Measurements from ENCODE around the gene ZNF423.

Gene ZNF423

DNA sequence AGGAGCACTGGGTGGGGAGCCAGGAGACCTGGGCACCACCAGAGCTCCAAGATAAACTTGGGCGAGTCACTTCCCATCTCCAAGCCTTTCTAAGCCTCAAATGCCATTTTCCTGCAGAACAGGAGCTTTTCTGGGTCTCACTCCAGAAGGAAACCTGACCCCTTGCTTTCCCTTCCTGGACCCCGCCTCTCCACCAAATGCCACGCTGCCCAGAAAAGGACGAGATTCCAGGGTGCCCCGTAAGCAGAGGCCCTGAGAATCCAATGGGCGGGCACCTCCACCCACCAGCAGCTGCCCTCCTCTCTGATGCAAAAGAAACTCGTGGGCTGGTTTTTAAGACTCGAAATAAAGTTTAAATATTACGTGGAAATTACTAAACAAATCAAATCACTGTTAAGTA lies 31.3 kb downstream of the ZNF423 start:
- no peak for DNase-seq (ENCODE audit: low read depth in 2 of 2)

DNA sequence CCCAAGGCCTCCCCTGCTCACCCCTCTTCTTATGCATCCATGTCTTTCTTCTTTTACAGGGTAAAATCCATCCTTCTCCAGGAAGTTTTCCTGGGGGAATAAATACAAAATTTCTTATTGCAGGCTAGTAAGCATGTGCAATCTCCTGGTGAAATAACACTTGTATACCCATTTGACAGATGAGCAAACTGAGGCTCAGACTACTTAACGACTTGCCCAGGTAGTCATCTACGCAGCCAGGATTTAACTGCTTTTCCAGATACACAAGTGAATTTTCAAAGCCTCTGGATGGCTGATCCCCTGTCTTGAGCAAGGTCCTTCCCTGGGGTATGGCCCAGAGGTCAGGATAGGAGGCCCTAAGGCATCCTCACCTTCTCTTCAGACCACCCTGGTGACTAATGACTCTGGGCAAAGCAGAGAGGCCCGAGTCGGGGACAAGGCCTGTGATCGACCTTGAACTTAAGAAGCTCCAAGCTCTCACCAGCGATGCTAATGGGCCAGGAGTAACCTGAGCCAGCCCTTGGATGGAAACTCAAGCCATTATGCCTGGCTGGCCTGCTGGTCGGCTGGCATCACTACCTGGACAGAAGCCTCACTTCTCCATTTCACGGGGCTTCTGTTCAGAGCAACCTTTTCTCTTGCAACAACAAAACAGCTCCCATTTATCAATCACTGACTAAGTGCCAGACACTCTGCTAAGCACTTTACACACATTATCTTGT lies 33.1 kb downstream of the ZNF423 start:
- DNase-seq (ENCODE audit: low read depth in 2 of 2): no peak

DNA sequence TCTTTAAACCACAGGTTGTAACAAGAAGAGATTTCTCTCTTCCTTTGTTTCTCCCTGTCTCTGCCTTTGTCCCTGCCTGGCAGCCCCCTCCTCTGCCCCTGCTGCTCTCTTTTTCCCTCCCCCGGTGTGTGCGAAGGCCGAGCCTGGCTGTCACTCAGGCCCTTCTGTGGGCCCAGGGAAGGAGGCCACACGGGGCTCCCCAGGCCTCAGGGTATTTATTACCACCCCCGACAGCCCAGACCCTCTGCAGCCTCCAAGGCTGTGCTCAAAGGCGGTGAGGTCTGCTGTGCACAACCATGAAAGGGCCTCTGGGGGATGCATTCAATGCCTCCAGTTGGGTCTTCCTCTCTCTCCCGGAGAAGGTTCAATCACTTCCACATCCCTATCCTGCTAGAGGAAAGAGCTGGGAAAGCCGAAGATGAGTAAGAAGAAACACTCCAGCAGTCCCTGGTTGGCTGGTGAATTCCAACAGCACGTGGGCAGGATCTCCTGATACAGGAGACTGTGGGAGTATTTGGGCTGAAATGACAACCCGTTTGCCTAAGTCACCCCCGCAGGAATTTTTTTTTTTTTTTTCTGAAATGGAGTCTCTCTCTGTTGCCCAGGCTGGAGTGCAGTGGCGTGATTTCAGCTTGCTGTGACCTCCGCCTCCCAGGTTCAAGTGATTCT lies 34.2 kb downstream of the ZNF423 start:
- no peak for DNase-seq (ENCODE audit: low read depth in 2 of 2)

DNA sequence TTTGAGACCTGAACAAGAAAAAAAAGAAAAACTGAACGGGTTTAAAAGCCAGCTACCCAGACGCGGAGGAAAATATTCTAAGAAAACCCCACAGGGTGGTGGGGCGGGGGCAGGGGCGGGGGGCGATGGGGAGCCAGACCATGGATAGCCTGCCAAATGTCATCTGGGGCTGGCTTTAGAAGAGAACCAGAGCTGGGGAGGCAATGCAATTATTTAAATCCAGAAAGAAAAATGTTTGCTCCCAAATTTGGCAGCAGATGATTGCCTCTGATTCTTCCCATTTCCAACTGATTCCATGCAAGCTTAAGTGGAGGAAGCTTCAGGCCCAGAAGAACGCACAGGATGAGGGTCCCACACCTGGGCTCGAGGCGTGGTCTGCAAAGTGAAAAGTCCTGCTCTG lies 34.8 kb downstream of the ZNF423 start:
- DNase-seq (ENCODE audit: low read depth in 2 of 2): no peak

DNA sequence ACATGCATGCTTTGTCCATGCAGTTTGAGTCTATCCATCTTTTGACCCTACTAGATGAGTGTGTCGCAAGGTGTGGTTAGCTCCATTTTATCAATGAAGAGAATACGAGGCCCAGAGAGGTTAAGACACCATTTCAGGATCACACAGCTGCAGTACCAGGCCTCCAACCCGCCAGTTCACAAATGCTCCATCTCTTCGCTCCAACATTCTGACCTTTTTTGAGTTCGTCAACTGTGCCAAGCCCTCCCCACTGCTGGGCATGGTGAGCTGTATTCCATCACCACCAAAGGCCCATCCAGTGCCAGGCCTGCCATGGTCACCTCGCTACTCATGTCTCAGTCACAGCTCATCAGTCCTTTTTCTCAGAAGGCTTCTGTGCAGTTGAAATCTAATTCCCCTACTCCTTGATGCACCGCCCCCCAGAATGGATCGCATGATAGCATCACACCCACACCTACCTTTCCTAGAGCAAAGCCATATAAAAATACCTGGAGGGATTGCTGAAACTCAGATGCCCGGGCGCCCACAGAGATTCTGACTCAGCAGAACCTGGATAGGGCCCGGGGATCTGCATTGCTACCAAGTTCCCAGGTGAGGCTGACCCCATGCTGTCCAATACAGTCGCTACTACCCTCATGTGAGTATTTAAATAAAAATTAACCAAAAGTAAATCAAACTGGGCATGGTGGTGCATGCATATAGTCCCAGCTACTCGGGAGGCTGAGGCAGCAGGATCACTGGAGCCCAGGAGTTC lies 38.0 kb downstream of the ZNF423 start:
- DNase-seq (ENCODE audit: low read depth in 2 of 2): no peak

DNA sequence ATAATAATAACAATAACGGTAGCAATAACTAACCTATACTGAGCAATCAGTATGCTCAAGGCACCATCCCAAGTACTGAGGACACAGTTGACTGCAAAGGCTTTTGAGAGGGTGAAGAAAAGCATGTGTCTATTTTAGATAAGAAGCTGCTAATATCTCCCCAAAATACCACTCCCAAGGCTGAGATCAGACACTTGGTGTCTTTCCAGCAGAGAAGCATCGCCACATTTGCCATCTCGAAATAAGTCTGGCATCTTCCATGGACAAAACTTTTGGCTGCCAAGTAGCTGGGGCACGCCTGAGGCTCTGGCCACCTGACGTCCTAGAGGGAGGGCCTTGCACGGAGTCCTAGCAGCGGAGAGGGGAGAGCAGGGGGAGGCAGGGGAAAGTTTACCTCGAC lies 39.0 kb downstream of the ZNF423 start:
- no peak for DNase-seq (ENCODE audit: low read depth in 2 of 2)

DNA sequence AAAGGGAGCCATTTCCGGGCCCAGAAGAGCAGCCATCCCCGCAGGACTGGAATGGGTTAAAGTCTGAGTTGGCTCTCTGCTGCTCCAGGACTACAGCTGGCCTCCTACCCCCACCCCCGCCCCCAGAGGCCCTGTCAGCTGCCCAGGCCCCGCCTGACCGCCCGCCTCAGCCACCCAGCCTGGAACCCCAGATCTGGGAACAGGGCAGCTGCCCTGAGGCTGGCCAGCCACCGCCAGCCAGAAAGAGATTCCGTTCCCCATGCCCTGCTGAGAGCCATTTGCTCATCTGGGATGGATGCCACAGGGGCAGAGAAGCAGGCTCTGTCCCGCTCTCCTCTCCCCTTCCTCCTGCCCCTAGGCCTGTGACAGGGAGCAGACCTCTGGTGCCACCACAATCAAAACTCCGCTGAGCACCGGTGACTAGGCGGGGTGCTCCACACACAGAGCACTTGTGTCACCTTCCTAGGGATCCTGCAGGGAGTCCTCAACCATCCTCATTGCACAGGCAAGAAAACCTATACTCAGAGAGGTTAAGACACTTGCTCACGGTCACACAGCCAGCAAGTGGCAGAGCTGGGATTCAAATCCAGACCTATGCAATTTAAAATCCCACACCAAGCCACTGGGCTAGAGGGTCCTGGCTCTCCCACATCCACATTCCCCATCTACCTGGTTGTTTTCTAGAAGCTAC lies 44.1 kb downstream of the ZNF423 start:
- DNase-seq (ENCODE audit: low read depth in 2 of 2): no peak

DNA sequence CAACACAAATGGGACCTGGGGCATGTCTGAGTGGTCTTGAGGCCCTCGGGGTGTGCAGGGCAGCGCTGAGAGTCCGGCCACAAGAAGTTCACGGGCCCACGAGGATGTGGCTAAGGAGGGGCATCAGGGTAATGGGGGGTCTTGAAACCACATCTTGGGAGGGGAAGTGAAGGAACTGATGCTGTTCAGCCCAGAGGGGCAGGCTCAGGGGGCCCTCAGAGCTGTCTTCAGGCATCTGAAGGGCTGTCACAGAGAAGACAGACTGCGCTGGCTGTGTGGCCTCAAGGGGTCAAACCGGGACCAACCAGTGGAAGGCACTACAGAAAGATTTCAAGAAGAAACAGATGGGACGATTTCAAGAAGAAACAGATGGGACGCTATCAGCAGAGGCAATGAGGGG lies 45.1 kb downstream of the ZNF423 start:
- DNase-seq (ENCODE audit: low read depth in 2 of 2): no peak

DNA sequence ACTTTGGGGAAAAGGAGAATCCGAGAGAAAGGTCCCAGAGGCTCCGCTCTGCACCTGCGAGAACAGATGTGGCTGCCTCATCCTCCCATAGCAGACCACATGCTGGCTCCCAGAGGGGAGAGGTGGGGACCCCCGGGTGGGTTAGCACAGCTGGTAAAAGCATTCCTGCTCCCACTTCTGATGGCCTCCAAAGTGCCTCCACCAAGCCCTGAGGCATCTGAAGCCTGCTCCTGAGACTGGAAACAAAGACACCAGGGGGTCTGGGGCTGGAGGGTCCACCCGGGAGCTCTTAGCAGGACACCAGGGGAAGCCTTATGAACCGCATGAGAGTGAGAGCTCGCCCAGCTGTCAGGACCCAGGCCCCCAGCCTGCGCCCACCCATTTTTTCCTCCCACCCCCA lies 46.4 kb downstream of the ZNF423 start:
- no peak for DNase-seq (ENCODE audit: low read depth in 2 of 2)

DNA sequence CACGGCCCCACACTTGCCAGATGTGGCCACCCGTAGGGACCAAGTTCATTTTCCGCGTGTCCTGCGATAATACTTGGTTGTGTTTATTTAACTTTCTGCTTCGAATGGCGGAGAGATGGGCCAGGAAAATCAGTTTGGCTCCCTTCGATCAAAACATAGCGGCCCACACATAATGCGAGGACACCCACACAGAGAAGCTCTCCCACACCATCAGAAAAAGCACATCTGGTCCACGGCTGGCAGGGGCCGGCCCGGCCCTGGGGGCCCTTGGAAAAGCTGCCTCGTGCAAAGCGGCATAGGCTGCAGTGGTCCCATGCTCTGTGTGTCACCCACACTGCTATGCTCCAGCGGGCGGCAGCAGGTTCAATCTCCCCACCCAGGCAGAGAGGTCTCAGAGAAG lies 46.9 kb downstream of the ZNF423 start:
- DNase-seq (ENCODE audit: low read depth in 2 of 2): no peak

DNA sequence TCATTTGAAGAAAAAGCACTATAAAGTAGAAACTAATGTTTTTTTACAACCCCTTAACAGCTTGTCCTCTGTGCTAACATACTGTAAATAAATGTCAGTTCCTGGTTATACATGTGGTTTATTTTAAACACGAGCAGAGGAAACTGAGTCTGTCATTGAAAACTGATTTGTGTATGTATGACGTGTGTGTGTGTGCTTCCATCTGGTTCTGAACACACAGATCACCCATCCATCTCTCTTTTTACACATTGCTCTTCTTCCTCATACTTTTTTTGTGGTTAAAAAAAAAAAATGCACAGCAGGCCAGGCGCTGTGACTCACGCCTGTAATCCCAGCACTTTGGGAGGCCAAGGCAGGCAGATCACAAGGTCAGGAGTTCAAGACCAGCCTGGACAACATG lies 49.5 kb downstream of the ZNF423 start:
- DNase-seq (ENCODE audit: low read depth in 2 of 2): no peak

DNA sequence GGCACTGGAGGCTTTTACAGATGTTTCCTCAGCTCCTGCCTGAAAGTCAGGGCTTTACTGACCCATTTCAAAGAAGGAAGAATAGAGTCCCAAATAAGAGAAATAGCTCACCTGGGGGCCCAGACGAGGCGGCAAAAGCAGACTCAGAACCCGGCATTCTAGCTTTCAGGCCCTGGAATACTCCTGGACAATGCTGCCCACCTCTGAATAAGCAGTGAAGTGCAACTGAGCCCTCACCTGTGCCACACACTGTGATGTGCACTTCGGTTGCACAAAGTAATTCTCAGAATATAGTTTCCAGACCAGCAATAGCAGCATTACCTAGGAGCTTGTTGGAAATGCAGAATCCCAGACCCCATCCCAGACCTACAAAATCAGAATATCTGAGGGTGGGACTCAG lies 54.6 kb downstream of the ZNF423 start:
- DNase-seq (ENCODE audit: low read depth in 2 of 2): no peak

DNA sequence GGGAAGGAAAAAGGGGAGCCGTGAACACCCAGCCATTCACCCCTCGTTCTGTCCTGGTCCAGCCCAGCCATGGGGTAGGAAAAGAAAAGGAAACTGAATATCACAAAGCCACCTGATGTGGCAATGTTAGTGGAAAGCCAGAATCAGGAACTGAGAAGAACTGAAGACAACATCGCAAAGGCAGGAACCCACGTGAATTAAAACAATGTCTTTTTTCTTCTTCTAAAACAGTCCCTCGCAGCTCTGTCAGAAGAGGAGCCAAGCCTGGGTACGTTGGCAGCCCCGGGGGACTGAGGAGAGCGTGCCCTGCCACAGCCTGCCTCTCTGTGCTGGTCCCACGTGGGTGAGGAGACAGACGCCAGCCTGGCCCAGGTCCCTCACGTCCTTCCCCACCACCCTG lies 55.0 kb downstream of the ZNF423 start:
- DNase-seq (ENCODE audit: low read depth in 2 of 2): no peak

DNA sequence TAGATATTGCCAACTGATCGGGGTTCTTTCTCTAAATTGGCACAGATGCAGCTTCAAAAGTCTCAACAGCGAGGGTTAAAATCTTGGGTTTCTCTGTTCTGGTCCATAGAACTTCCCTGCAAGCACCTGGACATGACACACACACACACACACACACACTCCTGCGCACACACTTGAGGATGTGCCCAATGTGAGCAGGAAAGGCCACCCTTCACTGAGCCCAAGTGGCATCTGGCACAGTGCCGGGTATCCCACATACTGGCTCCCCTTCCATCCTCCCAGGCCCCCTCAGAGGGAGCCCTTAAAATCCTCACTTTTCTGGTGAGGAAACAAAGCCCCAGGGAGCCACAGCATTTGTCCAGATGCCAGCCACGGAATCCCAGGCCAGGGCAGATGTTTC lies 55.5 kb downstream of the ZNF423 start:
- DNase-seq (ENCODE audit: low read depth in 2 of 2): no peak

DNA sequence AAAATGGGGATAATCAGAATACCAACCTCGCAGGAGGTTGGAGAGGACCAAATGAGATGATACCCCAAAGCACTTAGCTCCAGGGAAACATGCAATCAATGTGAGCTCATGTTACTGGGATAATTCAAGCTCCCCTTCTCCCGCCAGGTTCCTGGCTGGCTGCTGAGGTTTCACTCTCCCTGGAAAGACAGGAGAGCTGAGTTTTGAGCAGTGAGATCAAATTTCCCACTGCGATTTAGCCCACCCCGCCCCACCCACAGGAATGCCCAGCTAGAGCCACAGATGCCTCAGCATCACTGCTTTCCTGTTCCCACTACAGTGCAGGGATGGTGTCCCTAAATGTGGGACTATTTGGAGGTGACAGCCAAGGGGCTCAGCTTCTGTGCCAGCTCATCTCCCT lies 56.7 kb downstream of the ZNF423 start:
- no peak for DNase-seq (ENCODE audit: low read depth in 2 of 2)

DNA sequence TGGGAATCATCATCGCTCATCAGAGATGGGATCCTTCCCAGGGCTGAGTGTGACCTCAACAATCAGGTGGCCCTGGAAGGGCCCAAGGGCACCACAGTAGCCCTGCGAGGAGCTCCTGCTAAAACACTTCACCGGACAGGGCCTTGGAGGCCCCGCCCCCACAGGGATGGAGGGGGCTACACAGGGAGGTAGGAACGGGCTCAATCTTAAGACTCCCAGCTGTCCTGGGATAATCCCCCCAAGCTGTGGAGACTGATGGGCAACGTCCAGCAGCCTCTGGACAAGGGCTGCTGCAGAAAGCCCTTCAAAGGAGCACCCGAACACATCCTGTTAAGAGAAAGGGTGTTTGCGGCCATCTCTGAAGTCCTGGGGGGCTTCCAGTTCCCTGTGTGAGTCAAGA lies 60.4 kb downstream of the ZNF423 start:
- DNase-seq (ENCODE audit: low read depth in 2 of 2): no peak

DNA sequence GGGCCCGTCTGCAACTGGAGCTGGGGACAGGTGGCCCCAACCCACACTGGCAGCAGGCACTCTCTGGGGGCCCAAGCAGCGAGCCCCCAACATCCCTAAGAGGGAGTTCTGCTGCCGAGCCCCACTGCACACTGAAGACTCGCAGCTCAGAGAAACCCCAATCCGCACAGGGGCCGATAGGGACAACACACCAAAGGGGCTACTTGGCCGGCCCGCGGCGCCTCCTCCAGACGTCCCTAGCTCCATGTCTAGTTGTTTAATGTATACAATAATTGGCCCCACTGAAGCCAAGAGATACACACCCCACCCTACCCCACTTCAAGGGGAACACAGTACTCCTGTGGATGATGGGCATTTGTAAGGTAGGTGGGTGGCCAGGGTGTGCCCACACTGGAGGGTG lies 62.7 kb downstream of the ZNF423 start:
- DNase-seq (ENCODE audit: low read depth in 2 of 2): no peak

DNA sequence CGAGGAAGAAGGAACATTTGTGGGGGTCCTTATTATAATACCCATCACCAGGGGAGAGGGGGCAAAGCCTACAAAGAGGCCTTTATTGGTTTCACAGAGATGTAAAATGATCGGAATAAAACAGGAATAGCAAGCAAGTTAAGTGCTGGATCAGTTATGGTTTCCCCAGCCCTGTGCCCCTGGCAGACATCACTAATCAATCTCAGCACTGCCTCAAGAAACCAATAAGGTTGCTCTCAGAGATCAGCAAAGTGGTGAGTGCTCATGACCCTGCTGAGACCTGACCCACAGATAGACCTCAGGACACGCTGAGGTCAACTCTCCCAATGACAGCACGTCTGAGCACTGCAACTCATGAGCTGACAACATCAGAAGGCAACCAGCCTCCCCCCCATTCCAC lies 66.3 kb downstream of the ZNF423 start:
- DNase-seq (ENCODE audit: low read depth in 2 of 2): no peak

DNA sequence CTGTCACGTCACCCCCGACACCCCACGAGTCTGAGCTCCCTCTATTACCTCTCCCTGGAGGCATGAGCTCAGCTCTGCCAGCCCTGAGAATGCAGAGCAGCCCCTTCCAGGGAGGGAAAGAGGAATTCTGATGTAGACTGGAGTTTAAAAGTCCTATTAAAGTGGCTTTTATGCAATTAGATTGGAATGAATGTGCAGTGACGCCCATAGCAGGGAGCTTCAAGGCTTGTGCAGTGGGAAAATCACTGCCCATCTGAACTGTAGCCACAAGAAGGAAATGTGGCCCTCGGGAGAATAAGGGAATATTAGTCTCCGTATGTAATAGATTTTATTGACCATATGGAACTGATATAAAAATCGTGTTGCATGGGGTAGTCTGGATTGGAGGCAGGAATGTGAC lies 66.9 kb downstream of the ZNF423 start:
- no peak for DNase-seq (ENCODE audit: low read depth in 2 of 2)

DNA sequence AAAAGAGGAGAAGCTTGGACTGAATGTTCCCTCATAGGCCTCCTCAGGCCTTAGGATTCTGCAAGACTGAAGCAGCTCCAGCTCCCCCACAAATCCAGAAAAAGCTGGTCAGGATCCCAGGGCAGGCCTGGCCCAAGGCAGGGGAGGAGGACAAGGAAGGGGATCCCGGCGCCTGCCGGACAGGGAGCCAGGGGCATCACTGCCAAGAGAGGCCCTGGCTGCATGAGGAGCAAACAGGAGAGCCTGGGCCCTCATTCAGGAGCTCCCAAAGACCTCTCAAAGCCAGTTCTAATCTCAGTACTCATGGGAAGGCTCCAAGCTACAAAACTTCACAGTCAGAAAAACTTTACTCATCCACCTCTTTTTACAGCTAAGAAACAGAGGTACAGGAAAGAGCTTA lies 67.3 kb downstream of the ZNF423 start:
- DNase-seq (ENCODE audit: low read depth in 2 of 2): no peak

DNA sequence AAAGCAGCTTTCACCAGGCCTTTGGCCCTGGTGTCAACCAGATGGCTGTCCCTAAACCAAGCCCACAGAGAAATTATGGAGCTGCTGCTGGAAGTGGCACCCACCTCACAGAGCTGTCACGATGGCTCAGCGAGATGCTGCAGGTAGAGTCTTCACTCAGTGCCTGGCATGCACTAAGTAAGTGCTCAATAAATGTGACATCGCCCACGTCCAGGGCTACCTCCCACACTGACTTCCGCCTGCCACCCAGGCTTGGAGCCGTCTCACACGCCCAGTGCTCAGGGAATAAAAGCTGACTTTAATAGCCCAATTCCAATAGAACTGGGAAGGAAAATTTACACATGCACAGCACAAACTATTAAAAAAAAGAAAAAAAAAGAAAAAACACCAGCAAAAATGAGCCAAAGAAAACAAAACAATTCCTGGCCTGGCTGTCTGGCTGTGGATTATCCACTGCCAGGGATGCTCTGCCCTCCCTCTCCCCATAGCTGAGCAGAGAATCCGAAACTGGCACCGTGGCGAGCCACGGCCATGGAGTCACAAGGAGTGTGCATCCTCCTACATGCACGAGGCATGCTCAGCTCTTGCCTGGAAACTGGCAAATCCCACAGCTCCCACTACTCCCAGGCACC lies 68.9 kb downstream of the ZNF423 start:
- DNase-seq (ENCODE audit: low read depth in 2 of 2): no peak

DNA sequence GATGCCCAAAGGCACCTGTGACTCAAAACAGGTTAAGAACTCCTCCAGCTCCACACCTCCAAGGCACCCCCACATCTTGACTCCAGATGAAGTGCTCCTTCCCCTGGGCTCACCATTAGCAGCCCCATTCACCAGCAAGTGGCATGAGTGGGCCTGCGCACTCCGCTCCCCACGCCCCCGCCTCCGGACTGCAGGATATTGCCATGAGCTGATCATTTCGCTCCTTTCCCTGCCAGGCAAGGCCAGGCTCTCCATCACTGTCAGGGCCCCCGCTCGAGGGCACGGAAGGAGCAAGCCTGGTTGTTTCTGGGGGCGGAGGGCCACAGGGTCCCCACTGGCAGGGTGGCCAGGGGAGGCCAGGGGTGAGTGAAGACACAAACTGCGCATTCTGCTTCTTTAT lies 69.9 kb downstream of the ZNF423 start:
- no peak for DNase-seq (ENCODE audit: low read depth in 2 of 2)
